Fibroblast of pulmonary artery (primary cell): ENCODE data around the gene WNK2.

ENCODE experiments used
- DNase-seq: peaks from one replicate; pipeline ENCODE4 v3.0.0-alpha.2; 2010; ENCODE audit warnings: low read depth
- H3K4me3 ChIP-seq: replicated peaks from 2 replicates; pipeline ENCODE4 v1.5.1; 2011; ENCODE audit warnings: low read depth, mild to moderate bottlenecking, control low read depth, low read length, moderate library complexity
- TF ChIP-seq, protein P1 (sequence below): IDR thresholded peaks from 2 replicates; pipeline ENCODE4 v1.5.1; 2011; ENCODE audit warnings: mild to moderate bottlenecking, control low read depth, low read length, inconsistent platforms; ENCODE audit errors: missing control alignments

Gene WNK2

DNA sequence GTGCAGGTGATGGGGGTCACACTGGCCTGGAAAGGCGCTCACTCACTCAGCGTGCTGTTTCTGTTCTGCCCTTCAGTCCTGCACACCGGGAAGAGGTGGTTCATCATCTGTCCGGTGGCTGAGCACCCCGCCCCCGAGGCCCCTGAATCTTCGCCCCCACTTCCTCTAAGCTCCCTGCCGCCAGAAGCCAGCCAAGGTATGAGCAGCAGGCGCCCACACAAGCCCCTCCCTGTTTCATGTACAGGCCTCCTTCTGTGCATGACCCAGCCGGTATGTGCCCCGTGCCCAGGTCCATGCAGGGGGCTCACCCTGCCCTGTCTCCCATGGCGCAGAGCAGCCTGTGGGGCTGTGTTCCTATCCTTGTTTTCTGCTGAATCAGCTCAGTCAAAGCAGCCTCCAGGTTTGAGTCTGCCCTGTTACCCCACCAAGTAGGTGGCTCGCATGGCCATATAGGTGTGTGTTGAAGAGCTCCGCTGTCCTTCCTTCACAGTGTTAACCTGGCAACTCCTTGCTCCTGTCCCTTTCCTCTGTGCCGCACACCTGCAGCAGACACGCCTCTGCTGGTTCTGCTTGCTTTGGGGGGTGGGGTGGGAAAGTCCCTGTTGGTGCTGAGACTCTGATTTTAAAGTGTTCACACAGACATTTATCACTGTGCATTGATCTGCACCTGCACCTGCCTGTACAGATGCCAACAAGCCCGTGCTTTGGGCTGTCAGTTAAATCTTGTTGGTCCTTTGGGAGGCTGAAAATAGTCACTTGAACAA is 84.8 kb downstream of the WNK2 start:
- H3K4me3 ChIP-seq = no peak overlapping the region
- TF ChIP-seq, protein P1, sequence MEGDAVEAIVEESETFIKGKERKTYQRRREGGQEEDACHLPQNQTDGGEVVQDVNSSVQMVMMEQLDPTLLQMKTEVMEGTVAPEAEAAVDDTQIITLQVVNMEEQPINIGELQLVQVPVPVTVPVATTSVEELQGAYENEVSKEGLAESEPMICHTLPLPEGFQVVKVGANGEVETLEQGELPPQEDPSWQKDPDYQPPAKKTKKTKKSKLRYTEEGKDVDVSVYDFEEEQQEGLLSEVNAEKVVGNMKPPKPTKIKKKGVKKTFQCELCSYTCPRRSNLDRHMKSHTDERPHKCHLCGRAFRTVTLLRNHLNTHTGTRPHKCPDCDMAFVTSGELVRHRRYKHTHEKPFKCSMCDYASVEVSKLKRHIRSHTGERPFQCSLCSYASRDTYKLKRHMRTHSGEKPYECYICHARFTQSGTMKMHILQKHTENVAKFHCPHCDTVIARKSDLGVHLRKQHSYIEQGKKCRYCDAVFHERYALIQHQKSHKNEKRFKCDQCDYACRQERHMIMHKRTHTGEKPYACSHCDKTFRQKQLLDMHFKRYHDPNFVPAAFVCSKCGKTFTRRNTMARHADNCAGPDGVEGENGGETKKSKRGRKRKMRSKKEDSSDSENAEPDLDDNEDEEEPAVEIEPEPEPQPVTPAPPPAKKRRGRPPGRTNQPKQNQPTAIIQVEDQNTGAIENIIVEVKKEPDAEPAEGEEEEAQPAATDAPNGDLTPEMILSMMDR = no peak
- DNase-seq = no peak

DNA sequence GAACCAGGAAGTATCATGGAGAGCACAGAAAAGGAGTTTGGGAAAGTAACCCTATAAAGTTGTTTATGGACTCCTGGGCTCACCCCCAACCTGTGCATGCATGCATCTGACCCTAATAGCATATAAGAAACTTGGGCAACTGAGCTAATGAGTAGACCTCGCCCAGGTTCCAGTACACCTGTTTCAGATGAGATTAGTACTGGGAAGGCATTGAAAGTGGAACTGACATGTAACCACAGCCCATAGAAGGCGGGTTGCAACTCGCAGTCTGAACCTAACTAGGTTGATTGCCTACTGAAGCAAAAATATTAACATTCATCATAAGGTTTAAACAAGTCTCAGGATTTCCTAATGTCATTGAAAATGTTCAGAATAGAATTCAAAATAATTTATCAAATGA is 87.0 kb downstream of the WNK2 start:
- TF ChIP-seq, protein P1 = no peak
- DNase-seq = no peak
- H3K4me3 ChIP-seq = no peak overlapping the region

DNA sequence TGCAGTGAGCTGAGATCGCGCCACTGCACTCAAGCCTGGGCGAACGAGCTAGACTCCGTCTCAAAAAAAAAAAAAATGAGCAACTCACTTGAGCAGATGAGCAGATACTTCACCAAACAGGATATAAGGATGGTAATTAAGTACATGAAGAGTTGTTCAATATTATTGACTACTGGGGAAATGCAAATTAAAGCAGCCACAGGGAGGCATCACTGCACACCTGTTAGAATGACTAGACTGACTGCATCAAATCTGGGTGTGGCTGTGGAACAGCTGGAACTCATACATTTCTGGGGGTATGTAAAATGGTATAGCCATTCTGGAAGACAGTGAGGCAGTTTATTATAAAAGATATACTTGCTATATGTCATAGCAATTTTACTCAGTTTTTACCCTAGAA is 93.0 kb downstream of the WNK2 start:
- no peak for DNase-seq

DNA sequence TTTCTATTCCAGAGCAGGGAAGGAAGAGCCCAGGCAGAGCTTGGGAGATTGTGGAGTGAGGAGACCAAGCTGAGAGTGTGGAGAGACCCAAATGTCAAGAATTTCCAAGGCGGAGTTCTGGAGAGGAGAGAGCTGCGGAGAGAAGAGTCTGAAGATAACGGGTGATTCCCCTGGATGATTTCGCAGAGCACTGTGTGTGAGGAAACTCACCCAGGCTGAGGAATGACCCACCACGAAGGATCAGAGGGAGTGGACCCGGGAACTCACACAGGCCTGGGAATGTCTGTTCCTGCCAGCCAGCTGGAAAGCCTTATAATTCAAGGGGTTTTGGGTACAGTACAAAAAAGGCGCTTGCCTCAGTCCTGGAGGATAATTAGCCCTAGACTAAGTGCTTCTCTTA is 94.2 kb downstream of the WNK2 start:
- H3K4me3 ChIP-seq = no peak overlapping the region
- TF ChIP-seq, protein P1 = no peak
- DNase-seq = no peak

More for the DNA sequence above, 93.0 kb downstream of the WNK2 start:
- TF ChIP-seq, protein P1 = no peak
- H3K4me3 ChIP-seq = no peak overlapping the region

DNA sequence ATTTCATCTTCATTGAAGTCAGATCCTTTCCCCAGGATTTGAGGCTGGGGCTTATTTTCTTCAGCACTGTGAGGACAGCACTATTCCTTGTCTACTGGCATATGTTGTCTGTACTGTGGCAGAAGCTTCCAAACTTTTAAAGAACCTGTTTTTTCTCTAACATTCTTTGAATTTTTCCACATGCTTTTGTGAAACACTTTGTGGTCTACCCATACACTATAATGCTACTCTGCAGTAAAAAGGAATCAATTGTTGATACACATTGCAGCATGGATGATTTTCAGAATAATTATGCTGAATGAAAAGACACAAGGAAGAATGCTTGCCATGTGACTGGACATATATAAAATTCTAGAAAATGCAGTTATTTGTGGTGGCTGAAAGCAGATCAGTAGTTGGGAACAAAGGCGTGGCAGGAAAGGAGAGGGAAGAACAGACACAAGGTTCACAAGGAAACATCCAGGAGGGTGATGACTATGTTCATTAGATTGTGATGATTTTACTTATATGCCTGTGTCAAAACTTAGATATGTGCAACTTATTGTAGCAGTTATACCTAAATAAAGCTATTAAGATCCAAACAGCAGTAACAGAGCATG is 96.8 kb downstream of the WNK2 start:
- DNase-seq = no peak
- TF ChIP-seq, protein P1 = no peak
- H3K4me3 ChIP-seq = no peak overlapping the region

DNA sequence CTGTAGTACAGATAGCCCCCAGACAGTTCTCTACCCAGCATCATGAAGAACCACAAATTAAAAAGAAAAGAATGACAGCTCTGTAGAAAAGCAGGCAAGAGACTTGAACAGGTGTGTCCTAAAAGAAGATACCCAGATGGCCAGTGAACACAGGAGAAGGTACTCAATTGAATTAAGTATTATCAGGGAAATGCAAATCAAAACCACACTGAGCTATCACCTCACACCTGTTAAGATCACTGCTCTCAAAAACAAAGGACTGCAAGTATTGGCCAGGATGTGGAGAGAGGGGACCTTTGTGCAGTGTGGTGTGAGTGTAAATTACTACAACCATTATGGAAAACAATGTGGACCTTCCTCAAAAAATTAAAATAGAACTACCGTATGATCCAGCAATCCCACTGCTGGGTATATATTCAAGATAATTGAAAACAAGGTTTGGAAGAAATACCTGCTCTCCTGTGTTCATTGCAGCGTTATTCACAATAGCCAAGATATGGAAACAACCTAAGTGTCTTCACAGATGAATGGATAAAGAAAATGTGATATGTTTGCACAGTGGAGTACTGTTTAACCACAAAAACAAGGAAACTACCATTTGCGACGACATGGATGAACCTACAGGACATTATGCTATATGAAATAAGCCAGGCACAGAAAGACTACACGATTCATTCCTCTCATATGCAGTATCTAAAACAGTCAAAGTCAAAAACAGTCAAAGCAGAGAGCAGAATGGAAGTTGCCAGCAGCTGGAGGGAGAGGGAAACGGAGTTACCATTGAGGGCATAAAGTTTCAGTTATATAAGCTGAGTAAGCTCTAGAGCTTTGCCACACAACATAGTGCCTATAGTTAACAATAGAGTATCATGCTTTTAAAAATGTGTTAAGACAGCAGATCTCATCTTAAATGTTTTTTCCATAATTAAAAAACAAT is 102.6 kb downstream of the WNK2 start:
- no peak for DNase-seq
- TF ChIP-seq, protein P1 = no peak
- H3K4me3 ChIP-seq = no peak overlapping the region
